ENCODE measurements around the gene MAP3K4. TPM values are rescaled to one million over a fixed set of nuclear protein-coding genes. Genes with fewer than 3 reads are reported as not detected.

The MAP3K4 gene
- total and polyA plus RNA-seq, 2 of the 8 experiments (the other 6 are each of a cell fraction or from before 2014, with no cell fraction given): 16.6 to 51.6 TPM

- Histone ChIP-seq H3K9ac (replicated peaks in 1 of 4; ENCODE audit: extremely low read depth in 1 of 4, low read depth in 3 of 4, low read length in 3 of 4) (no peak overlapping the region), H2BK5ac (ENCODE audit: low read depth, low read length) (no peak overlapping the region), H3K18ac (ENCODE audit: extremely low read depth, low read length) (no peak overlapping the region), H3K23ac (ENCODE audit: insufficient read length) (no peak overlapping the region), H2AK5ac (ENCODE audit: low read depth, low read length) (no peak overlapping the region), H3K36me3 (ENCODE audit: control insufficient read depth in 2 of 4, insufficient read depth in 4 of 4, low read length in 3 of 4) (peaks cover 0 to 21% (median 10%) of the 10 kb centered on the region in 4 experiments; a peak in 6 of 8 replicates), H3K79me2 (ENCODE audit: control insufficient read depth in 1 of 2, insufficient read depth in 2 of 2, low read length in 2 of 2) (no peaks in the 10 kb centered on the region), H3K4me3 (ENCODE audit: extremely low read depth in 1 of 4, insufficient read depth in 2 of 4, low read depth in 3 of 4, low read length in 4 of 4) (no peak overlapping the region), H3K56ac (replicated peaks; ENCODE audit: insufficient read length, low read depth, low read length) (no peak overlapping the region), H4K20me1 (replicated peaks in 1 of 2; ENCODE audit: control insufficient read depth in 1 of 2, insufficient read depth in 2 of 2, low read length in 2 of 2) (peaks cover 2 to 7% of the 10 kb centered on the region in 2 experiments), H4K5ac (ENCODE audit: insufficient read length, low read depth, low read length) (no peak overlapping the region), H4K91ac (replicated peaks; ENCODE audit: insufficient read length, low read length) (no peak overlapping the region), H3K4me2 (ENCODE audit: insufficient read depth in 1 of 2, low read depth in 2 of 2, low read length in 2 of 2) (no peak overlapping the region), H3K14ac (ENCODE audit: insufficient read length) (no peak overlapping the region), H2BK12ac (ENCODE audit: low read depth, low read length) (no peak overlapping the region), H2BK15ac (ENCODE audit: low read length) (no peak overlapping the region), H2BK120ac (replicated peaks; ENCODE audit: low read depth, low read length) (no peak overlapping the region), H3K4me1 (replicated peaks in 1 of 4; ENCODE audit: control insufficient read depth in 3 of 4, insufficient read depth in 4 of 4, low read length in 3 of 4) (no peaks in the 10 kb centered on the region), H3K4ac (replicated peaks; ENCODE audit: insufficient read length, low read depth, low read length) (no peak overlapping the region), H3K9me3 (ENCODE audit: insufficient read depth in 2 of 2, low read depth in 1 of 2, low read length in 1 of 2) (no peaks in the 10 kb centered on the region), H4K8ac (ENCODE audit: extremely low read depth, insufficient read depth, low read length) (no peak overlapping the region), H3K27me3 (replicated peaks in 1 of 4; ENCODE audit: control insufficient read depth in 3 of 4, extremely low read depth in 1 of 4, insufficient read depth in 3 of 4, low read length in 3 of 4) (no peaks in the 10 kb centered on the region), H2AFZ (ENCODE audit: low read length) (no peak overlapping the region), H3K27ac (ENCODE audit: low read depth, low read length) (no peak overlapping the region), H3K79me1 (ENCODE audit: low read depth, low read length) (no peaks in the 10 kb centered on the region; the same call in 1 of the 2 replicates), H2BK20ac (ENCODE audit: low read length) (no peak overlapping the region), H3K23me2 (ENCODE audit: low read depth, low read length) (no peaks in the 10 kb centered on the region)
- no peak for TF ChIP-seq POLR2AphosphoS5 (IDR thresholded peaks at IDR 0.05; ENCODE audit: low read depth, low read length)
- FAIRE-seq (no peak), DNase-seq (ENCODE audit: low read depth in 1 of 2, low spot score in 2 of 2) (no peak)
- 94% methylated on average over 8 of the region's 8 CpGs; no CpG with 5 or more reads in 1 of the 2 experiments for WGBS, 2 experiments (ENCODE audit: extremely low coverage in 1 of 2, insufficient coverage in 1 of 2, insufficient read length in 1 of 2, insufficient replicate concordance in 2 of 2, low coverage in 1 of 2, low lambda C conversion rate in 2 of 2, missing lambda C conversion rate in 1 of 2)
- ChIA-PET POLR2A (ENCODE audit: partially characterized antibody) (interaction anchor here (0.8 kb wide), 1 partner anchor 122 kb away, joined by 3 read pairs; no protein-coding TSS in a partner anchor), CTCF (ENCODE audit: partially characterized antibody) (interaction anchor here (0.6 to 5.8 kb wide), 10 partner anchors 9 to 417 kb away, joined by 3 to 40 read pairs (median 4); no protein-coding TSS in a partner anchor)
These were observed 159.0 kb downstream of the MAP3K4 start for GRCh38 chr6:161150566-161150965.
